Mesodermal cell (in vitro differentiated cells): ENCODE results near the gene USP5.
A peak's percentile ranks its signal among the peaks of the same experiment; 100 is the strongest.
"Not testable (repeated sequence)": the region's sequence is repeated elsewhere in the genome, so short reads cannot be mapped to it uniquely, and the experiment has no call there.

Source experiments
- H3K27ac ChIP-seq: 2 replicates; pipeline ENCODE4 v1.7.0; 2013; ENCODE audit warnings: mild to moderate bottlenecking, low read depth, low read length, moderate library complexity; ENCODE audit not compliant: severe bottlenecking
- H3K36me3 ChIP-seq: 2 replicates; pipeline ENCODE4 v1.7.1; 2013; ENCODE audit warnings: mild to moderate bottlenecking, low read length, moderate library complexity; ENCODE audit not compliant: control insufficient read depth, insufficient read depth
- H3K4me1 ChIP-seq: one replicate; pipeline ENCODE4 v1.7.1; 2013; ENCODE audit warnings: mild to moderate bottlenecking, low read length; ENCODE audit not compliant: insufficient read depth, control insufficient read depth, poor library complexity, severe bottlenecking
- H3K4me3 ChIP-seq: 2 replicates; pipeline ENCODE4 v1.7.0; 2013; ENCODE audit warnings: low read length, control low read depth, mild to moderate bottlenecking; ENCODE audit not compliant: insufficient read depth, poor library complexity, severe bottlenecking; ENCODE audit errors: extremely low read depth
- H3K9me3 ChIP-seq: 2 replicates; pipeline ENCODE4 v1.7.1; 2013; ENCODE audit warnings: mild to moderate bottlenecking, low read length, moderate library complexity; ENCODE audit not compliant: control insufficient read depth
- WGBS, 2 experiments: methylation state at CpG; one replicate each; pipeline ENCODE4 v1.1.5; 2013; ENCODE audit warnings: missing lambda C conversion rate in 2 of 2; ENCODE audit not compliant: insufficient coverage in 2 of 2; 5-methylcytosine and 5-hydroxymethylcytosine counted together

USP5 gene

GRCh38 chr12:6853626-6854025, 1.7 kb downstream of the USP5 start:
- WGBS, 2 experiments: 100% methylated on average over 1 of the region's 1 CpG; no CpG with 5 or more reads in 1 of the 2 experiments

GRCh38 chr12:6854036-6854435, 2.1 kb downstream of the USP5 start:
- WGBS, 2 experiments: 90 to 97% methylated on average over 4 to 6 of the region's 6 CpGs
- Histone ChIP-seq H3K36me3 (peaks cover 61% of the 10 kb centered on the region), H3K4me1 (peaks cover 21% of the 10 kb centered on the region), H3K4me3 (no peak overlapping the region), H3K9me3 (no peaks in the 10 kb centered on the region), H3K27ac (no peak overlapping the region)

More at GRCh38 chr12:6853626-6854025, 1.7 kb downstream of the USP5 start:
- Histone ChIP-seq H3K27ac (peak overlapping the region; percentile 86), H3K4me1 (peaks cover 21% of the 10 kb centered on the region), H3K9me3 (no peaks in the 10 kb centered on the region), H3K36me3 (peaks cover 61% of the 10 kb centered on the region), H3K4me3 (peak overlapping the region; percentile 72)

GRCh38 chr12:6855322-6855721, 3.4 kb downstream of the USP5 start:
- WGBS, 2 experiments: 93 to 98% methylated on average over 9 to 14 of the region's 14 CpGs
- Histone ChIP-seq H3K4me1 (peaks cover 14% of the 10 kb centered on the region), H3K36me3 (peaks cover 60% of the 10 kb centered on the region), H3K4me3 (no peak overlapping the region), H3K9me3 (no peaks in the 10 kb centered on the region), H3K27ac (no peak overlapping the region)

GRCh38 chr12:6858799-6859198, 6.8 kb downstream of the USP5 start:
- Histone ChIP-seq H3K4me3 (no peak overlapping the region), H3K4me1 (peaks cover 6% of the 10 kb centered on the region), H3K27ac (no peak overlapping the region), H3K36me3 (peaks cover 91% of the 10 kb centered on the region), H3K9me3 (no peaks in the 10 kb centered on the region)
- 88 to 100% methylated on average over 1 of the region's 2 CpGs for WGBS, 2 experiments

GRCh38 chr12:6860116-6860515, 8.2 kb downstream of the USP5 start:
- no peak overlapping the region for H3K4me3 ChIP-seq
- WGBS, 2 experiments: 91 to 96% methylated on average over 9 of the region's 9 CpGs
- no peaks in the 10 kb centered on the region for H3K9me3 ChIP-seq
- no peak overlapping the region for H3K27ac ChIP-seq
- H3K36me3 ChIP-seq: peaks cover 98% of the 10 kb centered on the region
- no peaks in the 10 kb centered on the region for H3K4me1 ChIP-seq

GRCh38 chr12:6860942-6861341, 9.0 kb downstream of the USP5 start:
- no peaks in the 10 kb centered on the region for H3K4me1 ChIP-seq
- H3K27ac ChIP-seq: no peak overlapping the region
- peaks cover 96% of the 10 kb centered on the region for H3K36me3 ChIP-seq
- no peaks in the 10 kb centered on the region for H3K9me3 ChIP-seq
- WGBS, 2 experiments: 94 to 95% methylated on average over 6 of the region's 7 CpGs
- no peak overlapping the region for H3K4me3 ChIP-seq

- Histone ChIP-seq H3K4me3 (no peak overlapping the region), H3K36me3 (peaks cover 95% of the 10 kb centered on the region), H3K27ac (no peak overlapping the region), H3K9me3 (no peaks in the 10 kb centered on the region), H3K4me1 (peaks cover 2% of the 10 kb centered on the region)
- 89 to 96% methylated on average over 8 to 9 of the region's 9 CpGs for WGBS, 2 experiments
Observed at GRCh38 chr12:6861391-6861790, 9.4 kb downstream of the USP5 start.

- Histone ChIP-seq H3K4me3 (no peak overlapping the region), H3K36me3 (peaks cover 81% of the 10 kb centered on the region), H3K27ac (no peak overlapping the region), H3K4me1 (peaks cover 10% of the 10 kb centered on the region), H3K9me3 (no peaks in the 10 kb centered on the region)
- 94 to 97% methylated on average over 10 to 11 of the region's 11 CpGs for WGBS, 2 experiments
Observed at GRCh38 chr12:6863033-6863432, 11.1 kb downstream of the USP5 start.

GRCh38 chr12:6863586-6864321, 11.8 kb downstream of the USP5 start:
- peaks cover 10% of the 10 kb centered on the region for H3K4me1 ChIP-seq
- H3K4me3 ChIP-seq: no peak overlapping the region
- 94 to 96% methylated on average over 10 to 12 of the region's 16 CpGs for WGBS, 2 experiments
- no peak overlapping the region for H3K27ac ChIP-seq
- peaks cover 74% of the 10 kb centered on the region for H3K36me3 ChIP-seq
- no peaks in the 10 kb centered on the region for H3K9me3 ChIP-seq

- Histone ChIP-seq H3K36me3 (peaks cover 70% of the 10 kb centered on the region), H3K4me1 (peaks cover 15% of the 10 kb centered on the region)
- WGBS, 2 experiments: 94 to 100% methylated on average over 3 to 5 of the region's 5 CpGs
- not testable (repeated sequence) for H3K4me3 ChIP-seq, H3K9me3 ChIP-seq, H3K27ac ChIP-seq
Observed at GRCh38 chr12:6865307-6865706, 13.4 kb downstream of the USP5 start.

- Histone ChIP-seq H3K4me1 (peaks cover 18% of the 10 kb centered on the region), H3K9me3 (no peaks in the 10 kb centered on the region), H3K4me3 (peak overlapping the region; percentile 97), H3K36me3 (peaks cover 70% of the 10 kb centered on the region), H3K27ac (peak overlapping the region; percentile 41)
- 90% methylated on average over 4 of the region's 19 CpGs; no CpG with 5 or more reads in 1 of the 2 experiments for WGBS, 2 experiments
Observed at GRCh38 chr12:6866163-6866919, 14.4 kb downstream of the USP5 start.
